B cell (primary cell): ENCODE results near the gene FREM2. TPM values are rescaled to one million over a fixed set of nuclear protein-coding genes. Genes with fewer than 3 reads are reported as not detected.

Experiments
- ATAC-seq: fragments of 200-7000 bp; cut with Tn5 transposase; one replicate; pipeline ENCODE4 v1.10.0; 2021; ENCODE audit warnings: low read depth, mild to moderate bottlenecking, moderate number of reproducible peaks, moderate library complexity
- CTCF ChIA-PET: fragments of 350-600 bp; sonication (Branson Sonifier 250); formaldehyde crosslinking; loops from one replicate; lab custom pipeline; 2021; ENCODE audit warnings: antibody characterized with exemption, inconsistent platforms; lab: Charles Lee
- POLR2A ChIA-PET: fragments of 350-600 bp; sonication (Branson Sonifier 250); formaldehyde crosslinking; loops from one replicate; lab custom pipeline; 2021; ENCODE audit warnings: antibody characterized with exemption; lab: Charles Lee
- DNase-seq: peaks from one replicate; pipeline ENCODE4 v3.0.0; 2013
- H2AFZ ChIP-seq: 2 replicates; pipeline ENCODE4 v1.6.1; 2012; ENCODE audit warnings: mild to moderate bottlenecking, low read depth, low read length; ENCODE audit not compliant: insufficient read depth, poor library complexity, severe bottlenecking
- H3K27ac ChIP-seq, 2 donors: 1 replicate in 1 of 2; 2 replicates in 1 of 2; pipeline ENCODE4 v1.5.1; 2012 to 2013; ENCODE audit warnings: low read length in 2 of 2, mild to moderate bottlenecking in 2 of 2, moderate library complexity in 1 of 2
- H3K27me3 ChIP-seq, 4 experiments: fragments of 200-600 bp in 1 of 4; sonication (generic) in 1 of 4; replicated peaks in 1 of 4; 1 replicate in 2 of 4; 2 replicates in 2 of 4; pipeline versions ENCODE4 v1.6.1 to v1.7.0; 2013 to 2016; ENCODE audit warnings: low read length in 3 of 4, mild to moderate bottlenecking in 2 of 4, mixed read lengths in 1 of 4, moderate library complexity in 1 of 4; ENCODE audit not compliant: insufficient read depth in 4 of 4, control insufficient read depth in 3 of 4; ENCODE audit errors: control extremely low read depth in 1 of 4
- H3K36me3 ChIP-seq, 2 experiments: replicated peaks in 1 of 2; 1 replicate in 1 of 2; 2 replicates in 1 of 2; pipeline versions ENCODE4 v1.6.1 to v1.7.1; 2013; ENCODE audit warnings: low read length in 1 of 2; ENCODE audit not compliant: insufficient read depth in 2 of 2, control insufficient read depth in 1 of 2; ENCODE audit errors: control extremely low read depth in 1 of 2, extremely low read depth in 1 of 2
- H3K4me1 ChIP-seq, 2 donors: fragments of 200-600 bp in 1 of 2; sonication (generic) in 1 of 2; 1 replicate in 1 of 2; 2 replicates in 1 of 2; pipeline versions ENCODE4 v1.5.1 to v1.6.1; 2013 to 2017; ENCODE audit warnings: low read length in 2 of 2; ENCODE audit not compliant: control insufficient read depth in 2 of 2, insufficient read depth in 2 of 2
- H3K4me2 ChIP-seq: replicated peaks from 2 replicates; pipeline ENCODE3; 2012; ENCODE audit warnings: mild to moderate bottlenecking, low read depth, low read length; ENCODE audit not compliant: poor library complexity, severe bottlenecking
- H3K4me3 ChIP-seq, 5 experiments: fragments of 200-600 bp in 1 of 5; sonication (generic) in 1 of 5; 1 replicate in 3 of 5; 2 replicates in 2 of 5; pipeline versions ENCODE4 v1.5.1 to v1.7.0; 2011 to 2016; ENCODE audit warnings: low read length in 4 of 5, mild to moderate bottlenecking in 4 of 5, low read depth in 2 of 5, control low read depth in 1 of 5, moderate library complexity in 1 of 5; ENCODE audit not compliant: insufficient read depth in 1 of 5; ENCODE audit errors: control extremely low read depth in 1 of 5, extremely low read depth in 1 of 5
- H3K79me2 ChIP-seq: fragments of 200-600 bp; sonication (generic); one replicate; pipeline ENCODE4 v1.6.0; 2016; ENCODE audit warnings: low read length; ENCODE audit not compliant: control insufficient read depth, insufficient read depth
- H3K9ac ChIP-seq: fragments of 200-600 bp; sonication (generic); 2 replicates; pipeline ENCODE4 v1.6.1; 2017; ENCODE audit warnings: mild to moderate bottlenecking, low read length, moderate library complexity
- H3K9me3 ChIP-seq, 3 donors: one replicate each; pipeline versions ENCODE4 v1.6.1 to v1.7.1; 2013; ENCODE audit warnings: low read length in 2 of 3; ENCODE audit not compliant: control insufficient read depth in 2 of 3, insufficient read depth in 1 of 3; ENCODE audit errors: control extremely low read depth in 1 of 3
- H4K20me1 ChIP-seq: 2 replicates; pipeline ENCODE4 v1.6.0; 2012; ENCODE audit warnings: mild to moderate bottlenecking, low read length; ENCODE audit not compliant: insufficient read depth, control insufficient read depth, poor library complexity, severe bottlenecking
- H3K27ac Mint-ChIP-seq: one replicate; pipeline ENCODE4 v1.8.0; 2021; ENCODE audit warnings: mixed read lengths
- H3K27me3 Mint-ChIP-seq: one replicate; pipeline ENCODE4 v1.8.0; 2021; ENCODE audit warnings: mixed read lengths
- H3K4me1 Mint-ChIP-seq: one replicate; pipeline ENCODE4 v1.8.0; 2021; ENCODE audit warnings: mixed read lengths
- H3K4me3 Mint-ChIP-seq: one replicate; pipeline ENCODE4 v1.8.0; 2021; ENCODE audit warnings: mixed read lengths
- H3K9me3 Mint-ChIP-seq: one replicate; pipeline ENCODE4 v1.8.0; 2022; ENCODE audit warnings: mixed read lengths; ENCODE audit not compliant: insufficient read depth
- EZH2 ChIP-seq: IDR thresholded peaks from 2 replicates; pipeline ENCODE4 v1.6.1; 2012; ENCODE audit warnings: borderline replicate concordance, low read depth, mild to moderate bottlenecking, moderate library complexity, low read length; ENCODE audit not compliant: insufficient read depth, poor library complexity, severe bottlenecking
- WGBS: methylation state at CpG from one replicate; pipeline ENCODE4 v1.1.5; 2013; ENCODE audit warnings: missing lambda C conversion rate; ENCODE audit not compliant: insufficient coverage; 5-methylcytosine and 5-hydroxymethylcytosine counted together
- intact Hi-C: fragments of 100-400 bp; cut with micrococcal nuclease; formaldehyde crosslinking; loops from one replicate; pipeline ENCODE4 v1.10.0; 2022
- polyA plus RNA-seq: library from polyadenylated mRNA; depleted of rRNA; stranded (reverse); fragments of >200 nt; gene quantifications from 2 replicates; pipeline ENCODE4 v1.2.3, GENCODE V29; 2012
- total RNA-seq, 2 donors: library from RNA; stranded (reverse); fragments of 120-200 nt in 1 of 2; gene quantifications; 1 replicate in 1 of 2; 2 replicates in 1 of 2; pipeline versions ENCODE4 v1.2.3 to v1.2.4, GENCODE V29; 2013 to 2022
- TF ChIP-seq, protein P1 (sequence below): fragments of 200-600 bp; IDR thresholded peaks from one replicate; pipeline ENCODE4 v1.8.0; 2022; ENCODE audit warnings: antibody characterized with exemption, mild to moderate bottlenecking

FREM2 gene
- total and polyA plus RNA-seq, 2 donors (not counting 1 experiment from before 2014, with no cell fraction given), result not detected

GRCh38 chr13:38849315-38849714, 162.4 kb downstream of the FREM2 start:
- Mint-ChIP-seq H3K27ac (no peak overlapping the region), H3K4me3 (no peak overlapping the region), H3K4me1 (no peaks in the 10 kb centered on the region), H3K9me3 (peaks cover 1% of the 10 kb centered on the region), H3K27me3 (no peaks in the 10 kb centered on the region)
- Histone ChIP-seq H3K9ac (no peak overlapping the region), H3K36me3 (no peaks in the 10 kb centered on the region), H3K9me3 (no peaks in the 10 kb centered on the region), H3K4me2 (no peak overlapping the region), H3K79me2 (no peaks in the 10 kb centered on the region), H2AFZ (no peak overlapping the region), H3K4me1 (no peaks in the 10 kb centered on the region), H3K4me3 (no peak overlapping the region), H3K27me3 (no peaks in the 10 kb centered on the region), H4K20me1 (no peaks in the 10 kb centered on the region), H3K27ac (no peak overlapping the region)
- ChIA-PET POLR2A (no interaction called here), CTCF (no interaction called here)
- TF ChIP-seq, protein P1, sequence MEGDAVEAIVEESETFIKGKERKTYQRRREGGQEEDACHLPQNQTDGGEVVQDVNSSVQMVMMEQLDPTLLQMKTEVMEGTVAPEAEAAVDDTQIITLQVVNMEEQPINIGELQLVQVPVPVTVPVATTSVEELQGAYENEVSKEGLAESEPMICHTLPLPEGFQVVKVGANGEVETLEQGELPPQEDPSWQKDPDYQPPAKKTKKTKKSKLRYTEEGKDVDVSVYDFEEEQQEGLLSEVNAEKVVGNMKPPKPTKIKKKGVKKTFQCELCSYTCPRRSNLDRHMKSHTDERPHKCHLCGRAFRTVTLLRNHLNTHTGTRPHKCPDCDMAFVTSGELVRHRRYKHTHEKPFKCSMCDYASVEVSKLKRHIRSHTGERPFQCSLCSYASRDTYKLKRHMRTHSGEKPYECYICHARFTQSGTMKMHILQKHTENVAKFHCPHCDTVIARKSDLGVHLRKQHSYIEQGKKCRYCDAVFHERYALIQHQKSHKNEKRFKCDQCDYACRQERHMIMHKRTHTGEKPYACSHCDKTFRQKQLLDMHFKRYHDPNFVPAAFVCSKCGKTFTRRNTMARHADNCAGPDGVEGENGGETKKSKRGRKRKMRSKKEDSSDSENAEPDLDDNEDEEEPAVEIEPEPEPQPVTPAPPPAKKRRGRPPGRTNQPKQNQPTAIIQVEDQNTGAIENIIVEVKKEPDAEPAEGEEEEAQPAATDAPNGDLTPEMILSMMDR, result no peak
- no peak for TF ChIP-seq EZH2
- intact Hi-C loops, result no loop called here
- no peak for ATAC-seq
- DNase-seq, result no peak
- WGBS, result 86% methylated on average over 2 of the region's 4 CpGs

- H3K27me3 ChIP-seq, result no peaks in the 10 kb centered on the region
- no peaks in the 10 kb centered on the region for H3K4me1 ChIP-seq
- no peak overlapping the region for H3K4me2 ChIP-seq
- no peaks in the 10 kb centered on the region for H4K20me1 ChIP-seq
- H3K27ac Mint-ChIP-seq, result no peak overlapping the region
- ATAC-seq (no peak), DNase-seq (no peak)
- H3K4me1 Mint-ChIP-seq, result no peaks in the 10 kb centered on the region
- H3K4me3 ChIP-seq, result no peak overlapping the region
- no peak overlapping the region for H3K27ac ChIP-seq
- H3K36me3 ChIP-seq, result no peaks in the 10 kb centered on the region
- TF ChIP-seq, protein P1, result no peak
- no peak for TF ChIP-seq EZH2
- CTCF ChIA-PET, result no interaction called here
- no peaks in the 10 kb centered on the region for H3K27me3 Mint-ChIP-seq
- no peak overlapping the region for H2AFZ ChIP-seq
- H3K9ac ChIP-seq, result no peak overlapping the region
- peaks cover 1% of the 10 kb centered on the region for H3K9me3 Mint-ChIP-seq
- no peaks in the 10 kb centered on the region for H3K9me3 ChIP-seq
- intact Hi-C loops, result no loop called here
- no CpG with 5 or more reads among the region's 5 CpGs for WGBS
- POLR2A ChIA-PET, result no interaction called here
- H3K79me2 ChIP-seq, result no peaks in the 10 kb centered on the region
- no peak overlapping the region for H3K4me3 Mint-ChIP-seq
These were observed 164.2 kb downstream of the FREM2 start for GRCh38 chr13:38850868-38851626.
